Suprapubic skin (tissue), 4 donors: Measurements from ENCODE around the gene GBP5. TPM values are rescaled to one million over a fixed set of nuclear protein-coding genes. Genes with fewer than 3 reads are reported as not detected.
"Not testable (repeated sequence)": the region's sequence is repeated elsewhere in the genome, so short reads cannot be mapped to it uniquely, and the experiment has no call there.

Experiments
- DNase-seq, 2 donors: peaks; one replicate each; pipeline ENCODE4 v3.0.0-alpha.2; 2019; ENCODE audit warnings: low spot score in 2 of 2
- H3K27ac ChIP-seq: fragments of 200-600 bp; sonication (generic); one replicate; pipeline ENCODE4 v1.5.1; 2019
- H3K27me3 ChIP-seq: fragments of 200-600 bp; sonication (generic); one replicate; pipeline ENCODE4 v1.5.1; 2019
- H3K36me3 ChIP-seq: fragments of 200-600 bp; sonication (generic); one replicate; pipeline ENCODE4 v1.5.1; 2019
- H3K4me1 ChIP-seq: fragments of 200-600 bp; sonication (generic); one replicate; pipeline ENCODE4 v1.5.1; 2019
- H3K4me3 ChIP-seq: fragments of 200-600 bp; sonication (generic); one replicate; pipeline ENCODE4 v1.5.1; 2019; ENCODE audit warnings: mild to moderate bottlenecking
- H3K9me3 ChIP-seq: fragments of 200-600 bp; sonication (generic); one replicate; pipeline ENCODE4 v1.5.1; 2019
- CTCF ChIP-seq, 2 donors: fragments of 200-600 bp in 1 of 2; fragments of 450-650 bp in 1 of 2; sonication (generic) in 1 of 2; IDR thresholded peaks; one replicate each; pipeline ENCODE4 v1.5.1; 2016 to 2019; ENCODE audit warnings: antibody characterized with exemption in 2 of 2, mild to moderate bottlenecking in 1 of 2, moderate library complexity in 1 of 2
- EP300 ChIP-seq: sonication (generic); formaldehyde crosslinking; IDR thresholded peaks from one replicate; pipeline ENCODE4 v1.6.1; 2017; ENCODE audit warnings: antibody characterized with exemption
- POLR2A ChIP-seq, 2 donors: fragments of 450-650 bp; IDR thresholded peaks; one replicate each; pipeline ENCODE4 v1.6.1; 2017; ENCODE audit warnings: antibody characterized with exemption in 2 of 2, mild to moderate bottlenecking in 2 of 2, moderate library complexity in 2 of 2
- POLR2AphosphoS5 ChIP-seq, 3 donors: sonication (generic); formaldehyde crosslinking; IDR thresholded peaks; one replicate each; pipeline ENCODE4 v1.6.1; 2017; ENCODE audit warnings: antibody characterized with exemption in 3 of 3
- WGBS: methylation state at CpG from one replicate; pipeline ENCODE4 v1.1.5; 2018; 5-methylcytosine and 5-hydroxymethylcytosine counted together
- total RNA-seq, 4 donors: library from RNA; depleted of rRNA; stranded (reverse); fragments of >200 nt; gene quantifications; one replicate each; pipeline ENCODE4 v1.1.0, GENCODE V29; 2016

The GBP5 gene
- total RNA-seq, 4 donors from 2014 or later, result 0.21 to 0.38 (median 0.32) TPM; not detected in 1

DNA sequence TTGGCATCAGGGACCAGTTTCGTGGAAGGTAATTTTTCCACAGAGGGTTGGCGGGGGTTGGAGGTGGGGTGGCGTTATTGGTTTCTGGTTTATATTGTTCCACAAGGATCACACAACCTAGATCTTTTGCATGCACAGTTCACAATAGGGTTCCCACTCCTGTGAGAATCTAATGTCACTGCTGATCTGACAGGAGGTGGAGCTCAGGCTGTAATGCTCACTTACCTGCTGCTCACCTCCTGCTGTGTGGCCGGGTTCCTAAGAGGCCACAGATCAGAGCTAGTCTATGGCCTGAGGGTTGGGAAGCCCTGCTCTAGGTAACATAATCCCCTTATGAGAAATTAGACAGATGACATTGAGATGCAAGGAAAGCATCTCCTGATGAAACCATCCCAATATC is 12.6 kb downstream of the GBP5 start:
- Histone ChIP-seq H3K27ac (no peak overlapping the region), H3K27me3 (no peaks in the 10 kb centered on the region), H3K9me3 (no peaks in the 10 kb centered on the region), H3K36me3 (no peaks in the 10 kb centered on the region), H3K4me3 (no peak overlapping the region), H3K4me1 (peaks cover 28% of the 10 kb centered on the region)
- no peak for TF ChIP-seq POLR2A (IDR thresholded peaks at IDR 0.05)
- TF ChIP-seq POLR2AphosphoS5 (IDR thresholded peaks at IDR 0.05), result no peak
- TF ChIP-seq EP300, result no peak
- TF ChIP-seq CTCF (IDR thresholded peaks at IDR 0.05), result no peak
- 93% methylated on average over 3 of the region's 4 CpGs for WGBS
- no peak for DNase-seq

DNA sequence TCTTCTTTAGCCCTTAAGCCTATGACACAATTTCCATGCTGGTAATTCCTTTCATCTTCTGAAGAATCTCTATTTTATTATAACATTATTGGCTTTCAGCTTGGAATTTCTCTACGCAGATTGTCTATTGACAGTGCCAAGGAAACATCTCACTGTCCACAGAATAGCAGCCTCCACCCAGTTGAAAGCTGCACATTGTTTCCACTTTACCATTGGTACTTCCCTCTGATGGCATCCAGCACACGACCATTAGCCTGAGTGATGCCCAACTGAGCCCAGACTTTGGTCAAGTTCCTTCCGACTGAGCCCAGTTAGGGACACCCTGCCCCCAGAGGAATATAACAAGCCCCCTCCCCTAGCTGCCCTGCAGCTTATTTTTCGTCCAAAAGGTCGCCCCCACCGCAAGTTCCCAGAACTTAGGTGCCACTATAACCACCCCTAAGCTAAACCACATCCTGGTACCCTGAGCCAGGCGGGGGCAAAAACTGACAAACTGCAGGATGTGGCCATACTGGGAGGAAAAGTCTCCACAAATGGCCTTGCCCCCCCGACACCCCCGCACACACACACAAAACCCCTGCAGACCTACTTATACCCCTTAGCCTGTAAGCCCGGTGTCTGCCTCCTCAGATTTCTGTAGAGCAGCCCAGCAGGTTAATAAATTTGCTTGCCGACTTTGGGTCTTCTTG is 13.2 kb downstream of the GBP5 start:
- H3K27ac ChIP-seq, result no peak overlapping the region
- H3K4me1 ChIP-seq, result peaks cover 28% of the 10 kb centered on the region
- TF ChIP-seq CTCF (IDR thresholded peaks at IDR 0.05), result no peak
- no peak for TF ChIP-seq EP300
- TF ChIP-seq POLR2A (IDR thresholded peaks at IDR 0.05), result no peak
- TF ChIP-seq POLR2AphosphoS5 (IDR thresholded peaks at IDR 0.05), result no peak
- no peak overlapping the region for H3K4me3 ChIP-seq
- no peaks in the 10 kb centered on the region for H3K36me3 ChIP-seq
- H3K9me3 ChIP-seq, result no peaks in the 10 kb centered on the region
- 73% methylated on average over 11 of the region's 11 CpGs for WGBS
- no peaks in the 10 kb centered on the region for H3K27me3 ChIP-seq
- no peak for DNase-seq

GRCh38 chr1:89257041-89257440 is 15.6 kb downstream of the GBP5 start:
- Histone ChIP-seq H3K4me3 (no peak overlapping the region), H3K9me3 (no peaks in the 10 kb centered on the region), H3K36me3 (no peaks in the 10 kb centered on the region), H3K27me3 (no peaks in the 10 kb centered on the region), H3K27ac (no peak overlapping the region), H3K4me1 (peaks cover 17% of the 10 kb centered on the region)
- 94% methylated on average over 2 of the region's 2 CpGs for WGBS
- no peak for DNase-seq
- TF ChIP-seq POLR2A (IDR thresholded peaks at IDR 0.05), result no peak
- no peak for TF ChIP-seq CTCF (IDR thresholded peaks at IDR 0.05)
- no peak for TF ChIP-seq POLR2AphosphoS5 (IDR thresholded peaks at IDR 0.05)
- TF ChIP-seq EP300, result no peak

DNA sequence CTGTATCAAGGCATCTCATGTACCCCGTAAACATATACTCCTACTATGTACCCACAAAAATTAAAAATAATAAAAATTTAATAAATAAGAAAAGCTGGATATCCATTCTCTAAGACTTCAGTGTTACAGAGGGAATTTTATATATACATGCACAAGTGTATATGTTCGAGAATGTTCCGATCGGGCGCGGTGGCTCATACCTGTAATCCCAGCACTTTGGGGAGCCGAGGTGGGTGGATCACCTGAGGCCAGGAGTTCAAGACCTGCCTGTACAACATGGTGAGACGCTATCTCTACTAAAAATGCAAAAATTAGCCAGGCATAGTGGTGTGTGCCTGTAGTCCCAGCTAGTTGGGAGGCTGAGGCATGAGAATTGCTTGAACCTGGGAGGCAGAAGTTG is 17.1 kb downstream of the GBP5 start:
- H3K4me1 ChIP-seq, H3K36me3 ChIP-seq, H3K27ac ChIP-seq, DNase-seq, H3K4me3 ChIP-seq, H3K9me3 ChIP-seq, H3K27me3 ChIP-seq: not testable (repeated sequence)
- WGBS, result 96% methylated on average over 8 of the region's 8 CpGs

GRCh38 chr1:89254658-89255287 is 17.9 kb downstream of the GBP5 start:
- WGBS, result 49% methylated on average over 4 of the region's 4 CpGs
- Histone ChIP-seq H3K27me3 (no peaks in the 10 kb centered on the region), H3K9me3 (no peaks in the 10 kb centered on the region), H3K36me3 (no peaks in the 10 kb centered on the region), H3K4me3 (no peak overlapping the region), H3K4me1 (peaks cover 4% of the 10 kb centered on the region), H3K27ac (no peak overlapping the region)
- TF ChIP-seq EP300 (no peak), POLR2A (IDR thresholded peaks at IDR 0.05) (no peak), POLR2AphosphoS5 (IDR thresholded peaks at IDR 0.05) (no peak), CTCF (IDR thresholded peaks at IDR 0.05) (no peak)
- DNase-seq, result no peak
